Stomach smooth muscle (tissue), 2 donors: Measurements from ENCODE around the gene SDHB.
A peak's percentile ranks its signal among the peaks of the same experiment; 100 is the strongest.

ENCODE experiments used
- H3K27ac ChIP-seq: one replicate; pipeline ENCODE4 v1.7.0; 2013; ENCODE audit warnings: mild to moderate bottlenecking, low read length, inconsistent platforms
- H3K27me3 ChIP-seq, 2 donors: one replicate each; pipeline ENCODE4 v1.7.0; 2013; ENCODE audit warnings: low read length in 2 of 2; ENCODE audit not compliant: insufficient read depth in 2 of 2, control insufficient read depth in 1 of 2
- H3K36me3 ChIP-seq, 2 donors: one replicate each; pipeline ENCODE4 v1.7.0; 2013; ENCODE audit warnings: low read length in 2 of 2; ENCODE audit not compliant: control insufficient read depth in 2 of 2, insufficient read depth in 2 of 2
- H3K4me1 ChIP-seq: one replicate; pipeline ENCODE4 v1.7.0; 2013; ENCODE audit warnings: low read length; ENCODE audit not compliant: control insufficient read depth, insufficient read depth
- H3K4me3 ChIP-seq, 2 donors: one replicate each; pipeline ENCODE4 v1.7.0; 2013; ENCODE audit warnings: low read length in 2 of 2
- H3K9ac ChIP-seq, 2 donors: one replicate each; pipeline ENCODE4 v1.7.0; 2013; ENCODE audit warnings: low read length in 2 of 2, mild to moderate bottlenecking in 1 of 2
- H3K9me3 ChIP-seq, 2 donors: one replicate each; pipeline ENCODE4 v1.7.0; 2013; ENCODE audit warnings: low read length in 2 of 2; ENCODE audit not compliant: control insufficient read depth in 2 of 2
- donor health status: healthy.
- donor health status: Pancreatic carcinoma.

SDHB gene

GRCh38 chr1:17061892-17062291 lies 8.1 kb upstream of the SDHB start:
- Histone ChIP-seq H3K9ac (no peak overlapping the region), H3K9me3 (peaks cover 0 to 7% of the 10 kb centered on the region in 2 donors), H3K36me3 (no peaks in the 10 kb centered on the region), H3K27me3 (no peaks in the 10 kb centered on the region), H3K4me1 (peaks cover 5% of the 10 kb centered on the region), H3K4me3 (no peak overlapping the region), H3K27ac (no peak overlapping the region)

- no peak overlapping the region for H3K9ac ChIP-seq
These were observed 7.7 kb upstream of the SDHB start for GRCh38 chr1:17061486-17061885.

GRCh38 chr1:17060306-17060749 lies 6.5 kb upstream of the SDHB start:
- peaks cover 0 to 5% of the 10 kb centered on the region in 2 donors for H3K9me3 ChIP-seq
- H3K9ac ChIP-seq, result no peak overlapping the region
- H3K4me1 ChIP-seq, result peaks cover 5% of the 10 kb centered on the region
- no peaks in the 10 kb centered on the region for H3K27me3 ChIP-seq
- H3K36me3 ChIP-seq, result no peaks in the 10 kb centered on the region
- no peak overlapping the region for H3K4me3 ChIP-seq
- no peak overlapping the region for H3K27ac ChIP-seq

More at GRCh38 chr1:17061486-17061885, 7.7 kb upstream of the SDHB start:
- Histone ChIP-seq H3K27ac (no peak overlapping the region), H3K4me3 (no peak overlapping the region), H3K9me3 (peaks cover 0 to 7% of the 10 kb centered on the region in 2 donors), H3K4me1 (peaks cover 5% of the 10 kb centered on the region), H3K27me3 (no peaks in the 10 kb centered on the region), H3K36me3 (no peaks in the 10 kb centered on the region)

GRCh38 chr1:17059391-17060305 lies 5.8 kb upstream of the SDHB start:
- H3K36me3 ChIP-seq, result no peaks in the 10 kb centered on the region
- no peak overlapping the region for H3K27ac ChIP-seq
- no peaks in the 10 kb centered on the region for H3K9me3 ChIP-seq
- H3K27me3 ChIP-seq, result no peaks in the 10 kb centered on the region
- peaks cover 5% of the 10 kb centered on the region for H3K4me1 ChIP-seq
- no peak overlapping the region for H3K9ac ChIP-seq
- H3K4me3 ChIP-seq, result no peak overlapping the region

GRCh38 chr1:17056551-17056950 lies 2.7 kb upstream of the SDHB start:
- Histone ChIP-seq H3K27me3 (no peaks in the 10 kb centered on the region), H3K4me1 (peaks cover 20% of the 10 kb centered on the region), H3K4me3 (no peak overlapping the region), H3K9ac (no peak overlapping the region), H3K27ac (no peak overlapping the region), H3K9me3 (no peaks in the 10 kb centered on the region), H3K36me3 (no peaks in the 10 kb centered on the region)

- Histone ChIP-seq H3K27me3 (no peaks in the 10 kb centered on the region), H3K4me1 (peaks cover 20% of the 10 kb centered on the region), H3K27ac (no peak overlapping the region), H3K9me3 (no peaks in the 10 kb centered on the region), H3K36me3 (peaks cover 0 to 3% of the 10 kb centered on the region in 2 donors), H3K4me3 (no peak overlapping the region), H3K9ac (no peak overlapping the region)
These were observed 2.0 kb upstream of the SDHB start for GRCh38 chr1:17055801-17056200.

- H3K9me3 ChIP-seq, result no peaks in the 10 kb centered on the region
- H3K4me1 ChIP-seq, result peaks cover 16% of the 10 kb centered on the region
- peaks cover 6% of the 10 kb centered on the region in 2 donors for H3K36me3 ChIP-seq
- peak overlapping the region; percentile 96 to 98 for H3K9ac ChIP-seq
- peak overlapping the region; percentile 88 for H3K27ac ChIP-seq
- H3K27me3 ChIP-seq, result no peaks in the 10 kb centered on the region
- peak overlapping the region; percentile 99 to 100 for H3K4me3 ChIP-seq
These were observed 647 bp downstream of the SDHB start for GRCh38 chr1:17053086-17053684.

GRCh38 chr1:17052641-17053040 lies 1.2 kb downstream of the SDHB start:
- peaks cover 6% of the 10 kb centered on the region in 2 donors for H3K36me3 ChIP-seq
- no peak overlapping the region for H3K27ac ChIP-seq
- no peaks in the 10 kb centered on the region for H3K9me3 ChIP-seq
- peaks cover 16% of the 10 kb centered on the region for H3K4me1 ChIP-seq
- H3K27me3 ChIP-seq, result no peaks in the 10 kb centered on the region
- H3K9ac ChIP-seq, result peak overlapping the region in 1 of 2 donors; percentile 96
- peak overlapping the region; percentile 99 to 100 for H3K4me3 ChIP-seq

- H3K9me3 ChIP-seq, result no peaks in the 10 kb centered on the region
- no peak overlapping the region for H3K9ac ChIP-seq
- H3K4me3 ChIP-seq, result no peak overlapping the region
- H3K27ac ChIP-seq, result no peak overlapping the region
- H3K36me3 ChIP-seq, result peaks cover 6% of the 10 kb centered on the region in 2 donors
- H3K4me1 ChIP-seq, result peaks cover 16% of the 10 kb centered on the region
- H3K27me3 ChIP-seq, result no peaks in the 10 kb centered on the region
These were observed 1.8 kb downstream of the SDHB start for GRCh38 chr1:17052038-17052437.

GRCh38 chr1:17047924-17048323 lies 5.9 kb downstream of the SDHB start:
- no peaks in the 10 kb centered on the region for H3K27me3 ChIP-seq
- H3K36me3 ChIP-seq, result peaks cover 12 to 14% of the 10 kb centered on the region in 2 donors
- no peak overlapping the region for H3K27ac ChIP-seq
- no peak overlapping the region for H3K9ac ChIP-seq
- H3K4me1 ChIP-seq, result peaks cover 10% of the 10 kb centered on the region
- H3K4me3 ChIP-seq, result no peak overlapping the region
- H3K9me3 ChIP-seq, result no peaks in the 10 kb centered on the region

- Histone ChIP-seq H3K9ac (peak overlapping the region in 1 of 2 donors; percentile 12), H3K9me3 (no peaks in the 10 kb centered on the region), H3K36me3 (peaks cover 13 to 19% of the 10 kb centered on the region in 2 donors), H3K27me3 (no peaks in the 10 kb centered on the region), H3K4me3 (no peak overlapping the region), H3K4me1 (no peaks in the 10 kb centered on the region), H3K27ac (no peak overlapping the region)
These were observed 7.5 kb downstream of the SDHB start for GRCh38 chr1:17046334-17046657.
